ENCODE measurements around the gene TRPT1. TPM values are rescaled to one million over a fixed set of nuclear protein-coding genes. Genes with fewer than 3 reads are reported as not detected.

TRPT1 gene
- total RNA-seq, 1 donor from 2014 or later, result 22.2 TPM

GRCh38 chr11:64231546-64231945, 5.6 kb upstream of the TRPT1 start:
- ATAC-seq (no peak), DNase-seq (ENCODE audit: low spot score) (no peak)

- no peak for DNase-seq (ENCODE audit: low spot score)
- ATAC-seq, result no peak
Measured at GRCh38 chr11:64230985-64231365, 5.0 kb upstream of the TRPT1 start.

- ATAC-seq (peak; percentile 72), DNase-seq (ENCODE audit: low spot score) (peak; percentile 94)
Measured at GRCh38 chr11:64230171-64230984, 4.4 kb upstream of the TRPT1 start, which contains the start of gene DNAJC4. Gene DNAJC4 (plus strand): TSS chr11:64230548. CDS start chr11:64230855, 307 bp downstream.

- DNase-seq (ENCODE audit: low spot score) (no peak), ATAC-seq (no peak)
Measured at GRCh38 chr11:64229744-64230170, 3.8 kb upstream of the TRPT1 start.

DNA sequence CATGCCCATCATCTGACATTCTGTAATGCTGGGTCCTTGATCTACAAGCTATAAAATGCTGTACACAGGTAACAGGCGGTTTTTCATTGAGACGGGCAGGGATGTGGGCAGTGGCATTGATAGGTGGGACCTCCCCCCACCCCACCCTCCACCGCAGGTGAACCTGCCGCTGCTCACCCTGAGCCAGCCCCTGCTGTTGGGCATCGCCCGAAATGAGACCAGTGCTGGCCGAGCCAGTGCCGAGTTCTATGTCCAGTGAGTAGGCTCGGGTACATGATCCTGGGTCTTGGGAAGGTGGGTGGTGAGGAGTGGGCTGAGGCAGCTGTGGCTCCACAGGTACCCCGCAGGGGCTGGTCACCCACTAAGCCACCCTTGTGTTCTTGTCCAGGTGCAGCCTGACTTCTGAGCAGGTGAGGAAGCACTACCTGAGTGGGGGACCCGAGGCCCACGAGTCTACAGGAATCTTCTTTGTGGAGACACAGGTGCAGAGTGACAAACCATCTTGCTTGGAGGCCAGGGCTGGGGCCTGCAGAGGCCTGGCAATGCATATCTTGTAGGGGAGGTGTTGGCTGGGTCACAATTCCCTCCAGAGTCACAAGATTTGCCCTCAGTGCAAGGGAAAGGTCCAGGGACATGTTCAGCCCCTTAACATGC, 3.2 kb upstream of the TRPT1 start:
- no peak for DNase-seq (ENCODE audit: low spot score)
- no peak for ATAC-seq

GRCh38 chr11:64227405-64227956, 1.5 kb upstream of the TRPT1 start:
- ATAC-seq, result no peak
- no peak for DNase-seq (ENCODE audit: low spot score)

GRCh38 chr11:64226507-64227051, 593 bp upstream of the TRPT1 start:
- ATAC-seq (peak; percentile 35), DNase-seq (ENCODE audit: low spot score) (no peak)

DNA sequence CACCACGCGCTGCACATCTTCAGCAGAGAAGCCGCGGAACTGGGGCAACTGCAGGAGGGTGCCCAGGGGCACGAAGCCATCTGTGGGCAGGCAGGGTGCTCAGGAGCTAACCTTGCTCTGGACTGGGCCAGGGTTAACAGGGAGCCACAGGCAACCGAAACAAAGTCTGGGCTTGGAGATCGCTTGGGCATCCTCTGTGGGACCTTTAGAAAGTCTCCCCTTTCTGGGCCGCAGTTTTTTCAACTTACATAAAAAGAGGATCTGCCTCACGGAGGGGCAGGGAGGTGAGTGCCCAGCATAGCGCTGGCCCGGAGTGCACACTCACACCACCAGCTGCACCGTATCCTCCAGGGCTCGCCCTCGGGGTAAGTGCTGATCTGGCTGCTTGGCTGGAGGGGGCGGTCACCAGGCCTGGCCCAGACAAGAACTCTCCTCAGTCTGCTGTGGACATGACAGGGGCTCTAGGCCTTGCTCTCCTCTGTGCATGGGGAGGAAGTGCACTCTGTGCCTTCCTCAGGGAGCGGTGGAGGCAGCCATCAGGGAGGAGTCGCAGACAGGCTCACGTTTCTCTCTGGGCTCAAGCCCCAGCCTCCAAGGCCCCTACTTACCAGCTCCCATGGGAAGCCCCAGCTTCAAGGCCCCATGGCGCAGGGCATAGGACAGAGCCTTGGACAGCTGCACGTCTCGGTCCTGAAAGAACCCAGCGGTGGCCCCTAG, 937 bp downstream of the TRPT1 start:
- DNase-seq (ENCODE audit: low spot score) (no peak), ATAC-seq (no peak)

DNA sequence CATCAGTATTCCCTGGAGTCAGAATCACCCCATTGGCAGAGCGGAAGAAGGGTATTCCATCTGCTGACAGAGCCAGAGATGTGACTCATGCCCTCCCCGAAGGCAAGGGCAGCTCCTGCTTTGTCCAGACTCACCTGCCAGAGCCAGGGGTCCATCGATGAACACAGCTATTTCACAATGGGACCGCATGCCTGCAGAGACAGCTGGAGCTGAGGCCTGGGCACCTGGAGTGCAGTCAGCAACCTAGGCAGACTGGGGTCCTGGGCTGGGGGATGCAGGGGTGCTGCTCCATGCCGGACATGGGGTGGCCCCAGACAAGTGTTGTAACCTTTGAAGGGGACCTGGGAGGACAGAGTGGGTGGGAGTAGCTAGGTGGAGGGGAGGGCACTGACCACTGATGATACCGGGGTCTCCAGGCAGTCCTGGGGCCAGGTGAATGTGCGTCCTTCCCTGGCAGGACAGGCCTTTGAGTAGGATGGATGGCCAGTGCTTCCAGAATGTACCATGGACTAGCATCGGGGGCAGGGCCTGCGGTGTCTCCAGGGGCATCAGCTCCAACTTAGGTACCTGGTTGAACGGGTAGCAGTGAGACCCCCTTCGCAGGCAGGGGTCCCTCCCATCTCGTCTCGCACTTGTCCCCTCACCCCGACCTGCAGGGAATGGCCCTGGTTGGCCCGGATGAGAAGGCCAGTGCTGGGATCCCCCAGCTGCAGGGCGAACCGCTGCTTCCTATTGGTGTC, 1.7 kb downstream of the TRPT1 start:
- DNase-seq (ENCODE audit: low spot score) (peak; percentile 48), ATAC-seq (no peak)

DNA sequence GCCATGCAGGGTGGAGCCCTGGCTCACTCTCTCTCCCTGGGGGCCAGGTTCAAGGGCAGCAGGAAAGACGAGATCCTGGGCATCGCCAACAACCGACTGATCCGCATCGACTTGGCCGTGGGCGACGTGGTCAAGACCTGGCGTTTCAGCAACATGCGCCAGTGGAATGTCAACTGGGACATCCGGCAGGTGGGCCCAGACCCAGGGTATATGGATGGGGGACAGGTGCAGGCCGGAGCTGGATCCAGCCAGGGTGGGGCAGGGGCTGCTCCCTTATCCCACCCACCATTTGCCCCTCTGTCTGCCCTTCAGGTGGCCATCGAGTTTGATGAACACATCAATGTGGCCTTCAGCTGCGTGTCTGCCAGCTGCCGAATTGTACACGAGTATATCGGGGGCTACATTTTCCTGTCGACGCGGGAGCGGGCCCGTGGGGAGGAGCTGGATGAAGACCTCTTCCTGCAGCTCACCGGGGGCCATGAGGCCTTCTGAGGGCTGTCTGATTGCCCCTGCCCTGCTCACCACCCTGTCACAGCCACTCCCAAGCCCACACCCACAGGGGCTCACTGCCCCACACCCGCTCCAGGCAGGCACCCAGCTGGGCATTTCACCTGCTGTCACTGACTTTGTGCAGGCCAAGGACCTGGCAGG, 2.9 kb downstream of the TRPT1 start:
- no peak for ATAC-seq

GRCh38 chr11:64222651-64223000, 3.4 kb downstream of the TRPT1 start:
- no peak for DNase-seq (ENCODE audit: low spot score)
- no peak for ATAC-seq

More for the DNA sequence above, 2.9 kb downstream of the TRPT1 start:
- DNase-seq (ENCODE audit: low spot score), result peak; percentile 48

DNA sequence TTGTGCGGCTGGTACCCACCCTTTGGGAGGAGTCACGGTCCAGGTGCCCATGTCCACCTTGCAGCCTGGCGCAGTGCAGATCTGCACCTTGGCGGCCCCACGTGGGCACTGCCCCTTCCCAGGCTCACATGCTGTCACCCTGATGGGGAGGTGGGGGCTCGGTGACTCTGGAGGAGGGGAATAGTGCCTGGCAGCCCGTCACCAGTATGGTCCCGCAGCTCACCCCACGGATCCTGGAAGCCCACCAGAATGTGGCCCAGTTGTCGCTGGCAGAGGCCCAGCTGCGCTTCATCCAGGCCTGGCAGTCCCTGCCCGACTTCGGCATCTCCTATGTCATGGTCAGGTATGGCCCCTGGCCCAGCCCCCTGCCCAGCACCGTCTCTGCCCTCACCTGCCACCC, 5.2 kb downstream of the TRPT1 start:
- ATAC-seq, result no peak

GRCh38 chr11:64220271-64220670, 5.7 kb downstream of the TRPT1 start:
- peak; percentile 46 for DNase-seq (ENCODE audit: low spot score)
- ATAC-seq, result no peak

More for the DNA sequence above, 5.2 kb downstream of the TRPT1 start:
- DNase-seq (ENCODE audit: low spot score), result peak; percentile 47

- ATAC-seq, result no peak
Measured at GRCh38 chr11:64219755-64220154, 6.2 kb downstream of the TRPT1 start.

DNA sequence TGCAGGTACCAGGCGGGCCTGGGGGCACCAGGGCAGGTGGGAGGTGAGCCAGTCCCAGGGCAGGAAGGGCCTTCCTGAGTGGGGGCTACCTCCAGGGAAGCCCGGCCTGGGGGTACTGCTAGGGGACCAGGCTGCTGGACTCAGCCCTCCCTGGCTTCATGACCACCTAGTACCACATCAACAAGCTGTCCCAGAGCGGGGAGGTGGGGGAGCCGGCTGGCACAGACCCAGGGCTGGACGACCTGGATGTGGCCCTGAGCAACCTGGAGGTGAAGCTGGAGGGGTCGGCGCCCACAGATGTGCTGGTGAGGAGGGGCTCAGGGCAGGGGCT, 6.7 kb downstream of the TRPT1 start:
- DNase-seq (ENCODE audit: low spot score) (peak; percentile 52), ATAC-seq (peak; percentile 4)

More at GRCh38 chr11:64219755-64220154, 6.2 kb downstream of the TRPT1 start:
- DNase-seq (ENCODE audit: low spot score), result no peak

GRCh38 chr11:64218628-64219353, 7.2 kb downstream of the TRPT1 start:
- peak; percentile 81 for ATAC-seq
- peak; percentile 81 for DNase-seq (ENCODE audit: low spot score)

DNA sequence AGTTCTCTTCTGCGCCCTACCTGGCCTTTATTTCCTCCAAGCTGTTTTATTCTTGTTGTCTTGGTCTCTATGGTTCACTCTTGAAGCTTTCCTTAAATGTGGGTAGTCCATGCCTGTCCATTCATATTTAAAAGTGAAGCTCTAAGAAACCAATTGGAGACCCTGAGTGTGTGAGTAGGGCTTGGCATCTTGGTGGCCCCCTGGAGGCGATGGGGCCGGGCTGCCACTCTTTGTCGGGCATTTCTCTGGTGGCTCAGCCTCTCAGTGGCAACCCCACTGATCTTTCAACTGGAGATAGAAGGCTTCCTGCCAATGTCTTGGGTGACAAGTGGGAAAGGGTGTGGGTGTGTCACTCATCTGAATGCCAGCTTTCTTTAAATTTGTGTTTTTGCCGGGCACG, 9.1 kb downstream of the TRPT1 start:
- ATAC-seq (no peak), DNase-seq (ENCODE audit: low spot score) (no peak)

DNA sequence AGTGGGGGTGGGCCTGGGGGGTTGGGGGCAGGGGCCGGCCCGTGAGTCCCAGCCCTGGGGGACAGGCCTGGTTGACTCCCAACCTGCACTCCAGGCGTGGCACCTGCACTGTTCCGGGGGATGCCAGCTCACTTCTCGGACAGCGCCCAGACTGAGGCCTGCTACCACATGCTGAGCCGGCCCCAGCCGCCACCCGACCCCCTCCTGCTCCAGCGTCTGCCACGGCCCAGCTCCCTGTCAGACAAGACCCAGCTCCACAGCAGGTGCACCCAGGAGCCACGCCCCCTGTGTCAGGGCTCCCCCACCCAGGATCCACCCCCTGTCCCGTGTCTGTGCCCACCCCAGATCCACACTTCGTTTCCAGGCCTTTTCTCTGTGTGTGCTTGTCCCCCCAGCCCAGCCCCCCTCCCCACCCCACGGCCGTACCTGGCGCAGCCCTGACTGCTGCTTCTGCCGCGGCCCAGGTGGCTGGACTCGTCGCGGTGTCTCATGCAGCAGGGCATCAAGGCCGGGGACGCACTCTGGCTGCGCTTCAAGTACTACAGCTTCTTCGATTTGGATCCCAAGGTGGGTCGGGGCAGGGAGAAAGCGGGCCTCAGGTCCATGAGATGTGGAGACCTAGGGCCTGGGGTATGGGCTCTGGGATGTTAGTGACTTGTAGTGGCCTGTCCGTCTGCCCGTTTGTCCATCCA, 14.7 kb downstream of the TRPT1 start:
- no peak for DNase-seq (ENCODE audit: low spot score)
- ATAC-seq, result no peak

Measured in left lobe of liver (tissue), 2 donors.